ENCODE results near the gene RNU1-1. TPM values are rescaled to one million over a fixed set of nuclear protein-coding genes. Genes with fewer than 3 reads are reported as not detected.
"Not testable (repeated sequence)": the region's sequence is repeated elsewhere in the genome, so short reads cannot be mapped to it uniquely, and the experiment has no call there.

Gene RNU1-1
- total RNA-seq (1,000 to 10,000 TPM; 2,341 to 4,458 (median 3,337) TPM), polyA plus RNA-seq (not detected), total RNA-seq (2.0 reads per million, percentile 9 among the genes with 10 or more reads in this experiment)

GRCh38 chr1:16514107-16515055, at the start of gene RNU1-1:
TSS of gene RNU1-1 (minus strand) at chr1:16514285.
- ChIA-PET CTCF (interaction anchor here (0.6 kb wide), 1 partner anchor 843 kb away, joined by 3 read pairs; no protein-coding TSS in a partner anchor), POLR2A (interaction anchor here (0.7 to 1.5 kb wide), 6 partner anchors 9 to 657 kb away, joined by 3 to 15 read pairs (median 4); partner anchors contain the start of gene NECAP2)
- H3K27ac ChIP-seq (ENCODE audit: low read depth, low read length), result peak within 1 kb of the TSS; percentile 84
- H3K4me1 Mint-ChIP-seq; H3K9me3 ChIP-seq (ENCODE audit: control insufficient read depth in 2 of 3, low read length in 3 of 3); H3K27me3 ChIP-seq (ENCODE audit: control insufficient read depth in 2 of 2, insufficient read depth in 2 of 2, low read length in 2 of 2); H3K36me3 Mint-ChIP-seq; H3K36me3 ChIP-seq (ENCODE audit: control insufficient read depth in 2 of 3, insufficient read depth in 3 of 3, low read length in 3 of 3); H3K9me3 Mint-ChIP-seq; H3K27ac Mint-ChIP-seq; H3K4me3 Mint-ChIP-seq; H3K4me1 ChIP-seq (ENCODE audit: control insufficient read depth in 2 of 2, insufficient read depth in 2 of 2, low read length in 2 of 2): not testable (repeated sequence)
- DNase-seq (peak; percentile 75 to 93 (median 89)), ATAC-seq (peak; percentile 65)
- peak within 1 kb of the TSS; percentile 48 for H3K4me3 ChIP-seq (ENCODE audit: low read length)
- intact Hi-C loops (cut with micrococcal nuclease), result loop anchor here (5.0 kb wide), 2 partner anchors 147 to 383 kb away; partner anchors contain the start of genes RNU1-2 (in 1 of the 2) and SZRD1 (in 1 of the 2)
- peaks cover 15 to 28% (median 18%) of the 10 kb centered on the region in 5 donors for H3K27me3 Mint-ChIP-seq

- H3K36me3 ChIP-seq (ENCODE audit: control insufficient read depth in 2 of 3, insufficient read depth in 3 of 3, low read length in 3 of 3); H3K4me1 Mint-ChIP-seq; POLR2A ChIA-PET; intact Hi-C loops (cut with micrococcal nuclease); CTCF ChIA-PET; H3K27me3 Mint-ChIP-seq; H3K4me1 ChIP-seq (ENCODE audit: control insufficient read depth in 2 of 2, insufficient read depth in 2 of 2, low read length in 2 of 2); H3K9me3 ChIP-seq (ENCODE audit: control insufficient read depth in 2 of 3, low read length in 3 of 3); H3K4me3 Mint-ChIP-seq; H3K27ac Mint-ChIP-seq; DNase-seq; H3K4me3 ChIP-seq (ENCODE audit: low read length); H3K36me3 Mint-ChIP-seq; ATAC-seq; H3K27ac ChIP-seq (ENCODE audit: low read depth, low read length); H3K9me3 Mint-ChIP-seq; H3K27me3 ChIP-seq (ENCODE audit: control insufficient read depth in 2 of 2, insufficient read depth in 2 of 2, low read length in 2 of 2): not testable (repeated sequence)
These were observed 47.0 kb upstream of the RNU1-1 start for GRCh38 chr1:16561035-16561434.

DNA sequence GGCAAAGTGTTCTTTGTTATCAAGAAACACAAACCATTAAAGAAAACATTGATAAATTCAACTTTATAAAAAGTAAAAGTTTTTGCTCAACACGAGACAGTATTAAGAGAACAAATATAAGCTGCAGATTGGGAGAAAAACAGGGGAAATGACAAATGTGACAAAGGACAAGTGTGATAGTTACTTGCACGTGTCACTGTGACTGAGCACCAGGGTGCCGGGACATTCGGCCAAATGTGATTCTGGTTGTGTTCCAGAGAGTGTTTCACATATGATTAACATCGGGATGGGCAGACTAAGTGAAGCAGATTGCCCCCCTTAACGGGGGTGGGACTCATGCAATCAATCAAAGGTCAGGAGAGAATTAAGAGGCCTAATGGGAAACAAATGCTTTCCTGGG, 46.4 kb upstream of the RNU1-1 start:
- not testable (repeated sequence) for H3K27me3 Mint-ChIP-seq, H3K9me3 Mint-ChIP-seq

GRCh38 chr1:16559688-16560087, 45.6 kb upstream of the RNU1-1 start:
- H3K4me1 ChIP-seq (ENCODE audit: control insufficient read depth in 2 of 2, insufficient read depth in 2 of 2, low read length in 2 of 2); DNase-seq; H3K36me3 ChIP-seq (ENCODE audit: control insufficient read depth in 2 of 3, insufficient read depth in 3 of 3, low read length in 3 of 3); H3K36me3 Mint-ChIP-seq; H3K27ac ChIP-seq (ENCODE audit: low read depth, low read length); H3K4me3 Mint-ChIP-seq; H3K4me3 ChIP-seq (ENCODE audit: low read length); H3K9me3 ChIP-seq (ENCODE audit: control insufficient read depth in 2 of 3, low read length in 3 of 3); POLR2A ChIA-PET; ATAC-seq; H3K27me3 ChIP-seq (ENCODE audit: control insufficient read depth in 2 of 2, insufficient read depth in 2 of 2, low read length in 2 of 2); H3K27ac Mint-ChIP-seq; intact Hi-C loops (cut with micrococcal nuclease); H3K4me1 Mint-ChIP-seq; H3K27me3 Mint-ChIP-seq; H3K9me3 Mint-ChIP-seq; CTCF ChIA-PET: not testable (repeated sequence)

More for the DNA sequence above, 46.4 kb upstream of the RNU1-1 start:
- H3K27ac ChIP-seq (ENCODE audit: low read depth, low read length); POLR2A ChIA-PET; H3K4me1 ChIP-seq (ENCODE audit: control insufficient read depth in 2 of 2, insufficient read depth in 2 of 2, low read length in 2 of 2); H3K27me3 ChIP-seq (ENCODE audit: control insufficient read depth in 2 of 2, insufficient read depth in 2 of 2, low read length in 2 of 2); H3K9me3 ChIP-seq (ENCODE audit: control insufficient read depth in 2 of 3, low read length in 3 of 3); H3K27ac Mint-ChIP-seq; CTCF ChIA-PET; DNase-seq; H3K36me3 Mint-ChIP-seq; H3K4me1 Mint-ChIP-seq; H3K4me3 ChIP-seq (ENCODE audit: low read length); intact Hi-C loops (cut with micrococcal nuclease); ATAC-seq; H3K36me3 ChIP-seq (ENCODE audit: control insufficient read depth in 2 of 3, insufficient read depth in 3 of 3, low read length in 3 of 3); H3K4me3 Mint-ChIP-seq: not testable (repeated sequence)

DNA sequence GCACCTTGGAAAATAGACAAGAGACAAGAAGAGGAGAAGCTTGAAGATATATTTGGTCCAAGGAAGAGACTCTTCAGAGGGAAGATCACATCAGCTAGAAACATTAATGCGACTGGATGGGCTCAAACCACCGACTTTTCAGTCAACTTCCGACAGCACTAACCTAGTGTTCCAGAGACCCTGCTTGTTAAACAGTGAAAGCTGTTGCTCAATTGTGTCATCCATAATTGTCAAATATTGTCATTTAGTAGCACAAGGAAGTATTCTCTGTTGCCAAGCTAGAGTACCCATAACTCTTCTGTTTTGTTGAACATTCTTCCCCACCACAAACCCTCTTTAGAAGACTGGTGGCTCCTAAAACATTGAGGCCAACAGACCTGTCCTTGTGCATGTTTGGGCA, 42.9 kb upstream of the RNU1-1 start:
- H3K4me1 Mint-ChIP-seq; intact Hi-C loops (cut with micrococcal nuclease); H3K36me3 ChIP-seq (ENCODE audit: control insufficient read depth in 2 of 3, insufficient read depth in 3 of 3, low read length in 3 of 3); H3K27ac ChIP-seq (ENCODE audit: low read depth, low read length); H3K9me3 Mint-ChIP-seq; H3K9me3 ChIP-seq (ENCODE audit: control insufficient read depth in 2 of 3, low read length in 3 of 3); H3K4me3 ChIP-seq (ENCODE audit: low read length); ATAC-seq; H3K36me3 Mint-ChIP-seq; CTCF ChIA-PET; H3K4me1 ChIP-seq (ENCODE audit: control insufficient read depth in 2 of 2, insufficient read depth in 2 of 2, low read length in 2 of 2); H3K4me3 Mint-ChIP-seq; H3K27me3 Mint-ChIP-seq; H3K27ac Mint-ChIP-seq; DNase-seq; H3K27me3 ChIP-seq (ENCODE audit: control insufficient read depth in 2 of 2, insufficient read depth in 2 of 2, low read length in 2 of 2); POLR2A ChIA-PET: not testable (repeated sequence)

- ATAC-seq; H3K27me3 ChIP-seq (ENCODE audit: control insufficient read depth in 2 of 2, insufficient read depth in 2 of 2, low read length in 2 of 2); POLR2A ChIA-PET; H3K4me3 Mint-ChIP-seq; H3K27ac Mint-ChIP-seq; DNase-seq; H3K27me3 Mint-ChIP-seq; CTCF ChIA-PET; intact Hi-C loops (cut with micrococcal nuclease); H3K27ac ChIP-seq (ENCODE audit: low read depth, low read length); H3K4me3 ChIP-seq (ENCODE audit: low read length); H3K36me3 ChIP-seq (ENCODE audit: control insufficient read depth in 2 of 3, insufficient read depth in 3 of 3, low read length in 3 of 3); H3K9me3 ChIP-seq (ENCODE audit: control insufficient read depth in 2 of 3, low read length in 3 of 3); H3K4me1 ChIP-seq (ENCODE audit: control insufficient read depth in 2 of 2, insufficient read depth in 2 of 2, low read length in 2 of 2); H3K4me1 Mint-ChIP-seq; H3K36me3 Mint-ChIP-seq; H3K9me3 Mint-ChIP-seq: not testable (repeated sequence)
These were observed 39.2 kb upstream of the RNU1-1 start for GRCh38 chr1:16553244-16553643.
